Spinal cord (tissue), 10 donors: ENCODE measurements around the gene CDC23. TPM values are rescaled to one million over a fixed set of nuclear protein-coding genes. Genes with fewer than 3 reads are reported as not detected.
"Not testable (repeated sequence)": the region's sequence is repeated elsewhere in the genome, so short reads cannot be mapped to it uniquely, and the experiment has no call there.

Experiments
- DNase-seq, 6 donors: peaks; one replicate each; pipeline versions ENCODE4 v3.0.0 to v3.0.0-alpha.2; 2013 to 2015; ENCODE audit warnings: low spot score in 6 of 6, low read depth in 4 of 6
- H3K27ac ChIP-seq: one replicate; pipeline ENCODE4 v1.5.1; 2013; ENCODE audit warnings: low read depth, low read length, control low read depth
- H3K27me3 ChIP-seq: one replicate; pipeline ENCODE4 v1.6.1; 2013; ENCODE audit warnings: low read length; ENCODE audit not compliant: control insufficient read depth, insufficient read depth
- H3K36me3 ChIP-seq: one replicate; pipeline ENCODE4 v1.6.1; 2013; ENCODE audit warnings: low read length; ENCODE audit not compliant: control insufficient read depth, insufficient read depth
- H3K4me1 ChIP-seq: one replicate; pipeline ENCODE4 v1.6.1; 2013; ENCODE audit warnings: low read length; ENCODE audit not compliant: control insufficient read depth, insufficient read depth
- H3K4me3 ChIP-seq: one replicate; pipeline ENCODE4 v1.5.1; 2013; ENCODE audit warnings: low read depth, low read length, control low read depth
- H3K9me3 ChIP-seq: one replicate; pipeline ENCODE4 v1.6.1; 2013; ENCODE audit warnings: low read length; ENCODE audit not compliant: control insufficient read depth, insufficient read depth
- WGBS: methylation state at CpG from one replicate; pipeline ENCODE4 v1.1.5; 2013; ENCODE audit warnings: missing lambda C conversion rate; ENCODE audit not compliant: insufficient coverage; 5-methylcytosine and 5-hydroxymethylcytosine counted together
- long read RNA-seq, 4 donors: transcript quantifications; one replicate each; lab custom pipeline, GENCODE V29; 2026
- polyA plus RNA-seq, 2 donors: library from polyadenylated mRNA; unstranded; fragments of 120-200 nt; gene quantifications; one replicate each; pipeline ENCODE4 v1.2.1, GENCODE V29; 2013; ENCODE audit not compliant: insufficient read length in 2 of 2
- total RNA-seq, 2 donors: library from RNA; depleted of rRNA in 1 of 2; stranded (reverse); fragments of 120-200 nt in 1 of 2; fragments of >200 nt in 1 of 2; gene quantifications; one replicate each; pipeline versions ENCODE4 v1.2.3 to v1.2.4, GENCODE V29; 2013 to 2014
- donor health status: healthy.

CDC23 gene, protein sequence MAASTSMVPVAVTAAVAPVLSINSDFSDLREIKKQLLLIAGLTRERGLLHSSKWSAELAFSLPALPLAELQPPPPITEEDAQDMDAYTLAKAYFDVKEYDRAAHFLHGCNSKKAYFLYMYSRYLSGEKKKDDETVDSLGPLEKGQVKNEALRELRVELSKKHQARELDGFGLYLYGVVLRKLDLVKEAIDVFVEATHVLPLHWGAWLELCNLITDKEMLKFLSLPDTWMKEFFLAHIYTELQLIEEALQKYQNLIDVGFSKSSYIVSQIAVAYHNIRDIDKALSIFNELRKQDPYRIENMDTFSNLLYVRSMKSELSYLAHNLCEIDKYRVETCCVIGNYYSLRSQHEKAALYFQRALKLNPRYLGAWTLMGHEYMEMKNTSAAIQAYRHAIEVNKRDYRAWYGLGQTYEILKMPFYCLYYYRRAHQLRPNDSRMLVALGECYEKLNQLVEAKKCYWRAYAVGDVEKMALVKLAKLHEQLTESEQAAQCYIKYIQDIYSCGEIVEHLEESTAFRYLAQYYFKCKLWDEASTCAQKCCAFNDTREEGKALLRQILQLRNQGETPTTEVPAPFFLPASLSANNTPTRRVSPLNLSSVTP
- 10 to 100 TPM; 40.0 to 47.5 TPM for total RNA-seq
- polyA plus RNA-seq: 10 to 100 TPM; 37.9 to 38.6 TPM
- long read RNA-seq, donor 1, transcript CDC23-202 (16 exons, 3,155 nt): minor isoform, 6 of 15 reads
- long read RNA-seq, donor 1, transcript CDC23-201 (3 exons, 1,079 nt): major isoform, 7 of 15 reads
- long read RNA-seq, donor 1, partial matches to known transcripts: 0 of 15 reads
- long read RNA-seq, donor 1, other reads (novel, unspliced or antisense): 0 of 15 reads
- long read RNA-seq, donor 2, partial matches to known transcripts: 0 of 3 reads
- long read RNA-seq, donor 2, other reads (novel, unspliced or antisense): 0 of 3 reads
- long read RNA-seq, donor 3, transcript CDC23-202 (16 exons, 3,155 nt): major isoform, 5 of 8 reads
- long read RNA-seq, donor 3, partial matches to known transcripts: 0 of 8 reads
- long read RNA-seq, donor 3, other reads (novel, unspliced or antisense): 0 of 8 reads
- long read RNA-seq, donor 4, transcript CDC23-202 (16 exons, 3,155 nt): minor isoform, 6 of 20 reads
- long read RNA-seq, donor 4, transcript CDC23-201 (3 exons, 1,079 nt): major isoform, 8 of 20 reads
- long read RNA-seq, donor 4, partial matches to known transcripts: 0 of 20 reads
- long read RNA-seq, donor 4, other reads (novel, unspliced or antisense): 0 of 20 reads

DNA sequence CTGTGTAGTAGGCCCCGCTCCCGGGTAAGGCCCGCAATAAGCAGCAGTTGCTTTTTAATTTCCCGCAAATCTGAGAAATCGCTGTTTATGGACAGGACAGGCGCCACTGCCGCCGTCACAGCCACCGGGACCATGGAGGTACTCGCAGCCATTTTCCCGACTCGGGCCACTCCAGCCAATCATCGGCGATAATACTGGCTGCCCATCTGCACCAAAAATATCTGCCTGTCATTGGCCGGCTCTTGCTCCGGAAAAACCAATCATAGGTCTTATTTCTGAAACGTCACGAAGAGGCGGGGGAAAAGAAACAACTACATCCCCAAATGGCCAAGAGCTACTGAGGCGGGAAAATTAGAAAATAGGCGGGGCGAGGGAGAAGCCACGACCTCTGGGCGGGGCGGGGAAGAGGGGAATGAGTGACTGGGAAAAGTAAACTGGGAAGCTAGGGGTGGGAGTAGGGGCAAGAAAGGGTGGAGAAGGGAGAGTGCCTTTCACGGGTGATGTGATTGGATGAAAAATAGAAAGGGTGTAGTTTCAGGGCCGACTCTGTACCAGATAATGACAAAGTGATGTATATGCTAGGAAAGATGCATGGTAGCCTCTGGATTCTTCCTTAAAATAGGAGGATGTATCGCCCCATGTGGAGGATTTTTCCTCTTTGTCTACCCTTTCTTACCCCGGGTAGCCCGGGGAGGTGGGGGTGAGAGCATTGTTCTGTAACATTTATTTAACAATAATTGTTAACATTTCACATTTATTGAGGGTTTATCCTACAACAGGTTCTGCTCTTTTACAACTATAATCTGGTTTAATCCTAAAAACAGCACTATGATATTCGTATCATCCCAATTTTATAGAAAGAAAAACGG is at the start of gene CDC23:
CDC23 (minus strand) TSS at position 163 of the 869 bp plus-strand sequence; CDS start at position 152, 11 bp downstream.
- Histone ChIP-seq H3K36me3 (peaks cover 14% of the 10 kb centered on the region), H3K27ac (peak within 1 kb of the TSS; percentile 67), H3K4me1 (peaks cover 12% of the 10 kb centered on the region), H3K27me3 (no peaks in the 10 kb centered on the region), H3K9me3 (no peaks in the 10 kb centered on the region), H3K4me3 (peak within 1 kb of the TSS; percentile 99)
- WGBS: 1% methylated on average over 28 of the region's 32 CpGs
- DNase-seq: peak; percentile 96 to 100 (median 98)

DNA sequence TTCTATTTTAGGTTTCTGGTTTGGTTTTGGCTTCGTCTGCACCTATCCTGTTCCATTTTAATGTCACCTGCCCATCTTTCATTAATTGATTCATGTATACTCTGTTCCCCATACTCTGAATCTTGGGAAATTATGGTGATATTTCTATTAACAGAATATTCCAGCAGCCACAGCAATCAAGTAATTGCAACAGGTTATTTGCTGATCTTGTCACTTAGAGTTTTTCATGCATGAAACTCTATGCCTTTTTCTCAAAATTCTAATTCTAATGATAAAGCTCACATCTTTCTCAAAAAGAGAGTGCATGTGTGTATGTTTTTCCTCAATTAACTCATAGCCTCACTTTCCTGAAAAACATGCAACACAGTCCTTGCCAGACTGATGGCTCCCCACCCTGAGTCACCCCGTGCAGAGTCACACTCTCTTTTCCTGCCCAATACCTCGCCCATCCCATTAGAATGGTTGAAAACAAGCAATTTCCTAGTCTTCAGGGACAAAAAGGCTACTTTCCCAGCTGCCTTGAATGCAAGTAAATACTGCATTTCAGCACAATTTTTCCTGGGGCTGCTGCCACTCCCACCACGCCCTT is 45.7 kb upstream of the CDC23 start:
- 75% methylated on average over 3 of the region's 4 CpGs for WGBS
- Histone ChIP-seq H3K4me3 (no peak overlapping the region), H3K4me1 (no peaks in the 10 kb centered on the region), H3K9me3 (no peaks in the 10 kb centered on the region), H3K27ac (no peak overlapping the region), H3K27me3 (peaks cover 6% of the 10 kb centered on the region), H3K36me3 (no peaks in the 10 kb centered on the region)
- DNase-seq: no peak

DNA sequence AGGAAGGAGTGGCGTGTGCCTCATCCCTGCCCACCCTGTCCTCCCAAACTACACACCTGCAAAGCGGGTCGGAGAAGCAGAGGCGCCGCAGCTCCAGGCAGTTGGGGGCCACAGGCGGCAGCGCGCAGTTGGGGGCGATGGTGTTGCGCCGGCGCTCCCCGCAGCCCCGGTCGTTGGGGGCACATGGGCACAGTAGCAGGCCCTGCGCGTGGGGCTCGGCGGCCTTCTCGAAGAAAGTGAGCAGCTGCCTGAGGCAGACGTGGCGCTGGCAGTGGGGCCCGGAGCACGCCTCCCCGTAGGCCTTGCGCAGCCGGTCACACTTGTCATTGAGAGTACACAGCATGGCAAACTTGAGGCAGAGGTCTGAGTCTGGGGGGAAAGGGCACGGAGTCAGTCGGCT is 44.5 kb upstream of the CDC23 start:
- no peak for DNase-seq
- Histone ChIP-seq H3K36me3 (no peaks in the 10 kb centered on the region), H3K27ac (no peak overlapping the region), H3K4me1 (no peaks in the 10 kb centered on the region), H3K27me3 (peaks cover 6% of the 10 kb centered on the region), H3K9me3 (no peaks in the 10 kb centered on the region), H3K4me3 (no peak overlapping the region)
- 45% methylated on average over 26 of the region's 29 CpGs for WGBS

DNA sequence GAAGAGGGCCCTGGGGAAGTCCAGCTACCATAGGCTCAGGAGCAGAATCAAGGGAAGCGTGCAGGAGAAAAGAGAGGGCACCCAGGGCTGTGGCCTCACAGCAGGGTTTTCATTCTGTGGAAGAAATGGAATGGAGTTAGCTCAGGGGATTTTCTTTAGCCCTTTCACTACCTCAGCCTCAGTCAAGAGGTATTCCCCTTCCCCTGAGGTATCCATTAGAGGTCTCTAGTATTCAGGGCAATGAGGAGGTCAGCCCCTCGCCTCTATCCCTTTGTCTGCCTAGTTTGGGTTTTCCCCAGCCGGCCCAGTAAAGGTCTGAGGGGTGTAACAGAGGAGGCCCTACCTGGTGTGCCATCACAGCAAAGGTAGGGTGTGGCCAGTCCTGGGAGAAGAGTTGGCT is 39.8 kb upstream of the CDC23 start:
- H3K4me1 ChIP-seq: no peaks in the 10 kb centered on the region
- peaks cover 2% of the 10 kb centered on the region for H3K27me3 ChIP-seq
- H3K27ac ChIP-seq: no peak overlapping the region
- no peak overlapping the region for H3K4me3 ChIP-seq
- DNase-seq: no peak
- H3K36me3 ChIP-seq: no peaks in the 10 kb centered on the region
- 100% methylated on average over 2 of the region's 3 CpGs for WGBS
- no peaks in the 10 kb centered on the region for H3K9me3 ChIP-seq

DNA sequence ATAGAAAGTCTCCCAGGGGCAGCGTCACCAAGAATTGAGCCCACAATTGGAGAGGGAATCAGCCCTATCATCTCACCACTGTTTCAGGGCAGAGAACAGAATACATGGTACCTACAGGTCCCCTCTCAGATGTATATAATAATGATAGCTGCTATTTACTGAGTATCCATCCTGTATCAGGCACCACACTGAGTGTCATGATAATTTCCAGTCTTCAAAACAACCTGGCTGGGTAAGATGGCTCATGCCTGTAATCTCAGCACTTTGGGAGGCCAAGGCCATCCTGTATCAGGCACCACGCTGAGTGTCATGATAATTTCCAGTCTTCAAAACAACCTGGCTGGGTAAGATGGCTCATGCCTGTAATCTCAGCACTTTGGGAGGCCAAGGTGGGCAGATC is 34.7 kb upstream of the CDC23 start:
- H3K4me3 ChIP-seq, H3K27ac ChIP-seq, H3K36me3 ChIP-seq, DNase-seq, H3K27me3 ChIP-seq, H3K4me1 ChIP-seq, H3K9me3 ChIP-seq: not testable (repeated sequence)
- WGBS: 86% methylated on average over 2 of the region's 2 CpGs

DNA sequence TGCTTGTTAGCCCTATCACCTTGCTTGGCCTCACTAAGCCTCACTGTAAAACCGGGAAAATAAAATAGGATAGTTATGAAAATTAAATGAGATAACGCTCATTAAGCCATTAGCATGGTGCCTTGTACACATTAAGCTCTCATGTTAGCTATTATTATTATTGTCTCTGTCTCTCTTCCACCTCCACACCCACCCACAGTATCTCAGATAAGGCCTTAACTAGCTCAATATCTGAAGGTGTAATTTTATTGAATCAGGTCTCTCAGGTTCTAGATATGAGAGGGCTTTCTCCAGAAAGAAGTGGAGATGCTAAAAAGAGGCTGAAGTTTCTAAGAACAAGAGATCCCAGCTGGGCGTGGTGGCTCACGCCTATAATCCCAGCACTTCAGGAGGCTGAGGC is 33.7 kb upstream of the CDC23 start:
- Histone ChIP-seq H3K9me3 (no peaks in the 10 kb centered on the region), H3K27ac (peak overlapping the region; percentile 64), H3K27me3 (peaks cover 2% of the 10 kb centered on the region), H3K4me3 (no peak overlapping the region), H3K36me3 (no peaks in the 10 kb centered on the region), H3K4me1 (peaks cover 15% of the 10 kb centered on the region)
- WGBS: 100% methylated on average over 1 of the region's 4 CpGs
- DNase-seq: no peak

DNA sequence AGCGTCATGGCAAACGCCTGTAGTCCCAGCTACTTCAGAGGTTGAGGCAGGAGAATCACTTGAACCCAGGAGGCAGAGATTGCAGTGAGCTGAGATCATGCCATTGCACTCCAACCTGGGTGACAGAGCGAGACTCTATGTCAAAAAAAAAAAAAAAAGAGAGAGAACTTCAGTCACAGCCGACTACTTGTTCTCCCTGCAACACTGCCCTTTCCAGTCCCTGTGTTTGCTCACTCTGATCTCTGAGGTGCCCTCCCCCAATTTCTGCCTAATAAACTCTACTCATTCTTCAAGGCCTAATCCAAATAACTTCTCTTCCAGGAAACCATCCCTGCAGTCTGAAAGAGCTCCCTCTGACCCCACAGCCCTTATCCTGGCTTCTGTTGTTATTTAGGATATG is 33.2 kb upstream of the CDC23 start:
- WGBS: 74% methylated on average over 4 of the region's 4 CpGs
- H3K27me3 ChIP-seq: peaks cover 6% of the 10 kb centered on the region

DNA sequence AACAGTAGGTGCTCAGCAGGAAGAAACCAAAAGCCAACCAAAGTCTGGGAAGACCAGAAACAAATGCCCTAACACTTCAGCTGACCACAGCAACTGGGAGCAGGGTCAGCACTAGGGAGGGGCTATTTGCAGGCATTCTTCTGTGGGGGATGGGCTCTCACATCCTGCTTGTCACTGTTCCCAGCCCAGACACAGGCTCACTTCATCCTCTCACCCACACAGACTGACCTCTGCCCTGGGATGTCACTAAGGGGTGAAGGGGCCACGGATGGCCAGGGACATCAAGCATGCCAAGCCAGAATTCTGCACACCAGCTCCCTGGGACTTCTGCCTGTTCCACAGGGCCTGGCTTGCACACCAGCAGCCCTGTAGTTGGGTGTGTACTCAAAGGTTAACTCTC is 32.6 kb upstream of the CDC23 start:
- Histone ChIP-seq H3K36me3 (no peaks in the 10 kb centered on the region), H3K27ac (peak overlapping the region; percentile 64), H3K4me1 (peaks cover 21% of the 10 kb centered on the region), H3K4me3 (no peak overlapping the region), H3K27me3 (peaks cover 12% of the 10 kb centered on the region), H3K9me3 (no peaks in the 10 kb centered on the region)
- DNase-seq: peak in 1 of 6 donors; percentile 31
- WGBS: no CpG with 5 or more reads among the region's 1 CpG

More for the DNA sequence above, 33.2 kb upstream of the CDC23 start:
- H3K4me1 ChIP-seq: peaks cover 20% of the 10 kb centered on the region
- H3K36me3 ChIP-seq: no peaks in the 10 kb centered on the region
- peak overlapping the region; percentile 64 for H3K27ac ChIP-seq
- no peak for DNase-seq
- no peak overlapping the region for H3K4me3 ChIP-seq
- H3K9me3 ChIP-seq: no peaks in the 10 kb centered on the region
